ENCODE measurements around the gene TMEM86A. TPM values are rescaled to one million over a fixed set of nuclear protein-coding genes. Genes with fewer than 3 reads are reported as not detected.

TMEM86A gene
- polyA plus RNA-seq, 1 of the 3 experiments (the other 2 are of a cell fraction), result 1.2 TPM

DNA sequence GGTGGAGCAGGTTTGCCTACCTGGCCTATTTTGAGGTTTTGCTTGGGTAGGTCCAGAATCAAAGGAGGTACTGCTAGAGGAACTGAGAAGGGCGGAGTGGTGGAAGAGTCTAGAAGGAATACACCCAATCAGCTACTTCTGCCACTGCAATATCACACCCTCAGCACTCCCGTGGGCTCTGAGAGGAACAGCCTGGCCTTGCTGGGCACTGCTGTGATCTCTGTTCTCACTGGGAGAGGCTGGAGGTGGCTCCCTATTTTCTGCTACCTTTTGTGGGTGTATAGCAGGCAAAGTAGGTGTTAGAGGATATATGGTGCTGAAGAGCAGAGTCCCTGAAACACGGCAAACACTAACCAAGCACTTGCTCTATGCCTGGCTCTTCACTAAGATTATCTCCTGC, 52.4 kb downstream of the TMEM86A start:
- TF ChIP-seq RXRA (IDR thresholded peaks at IDR 0.05; ENCODE audit: borderline replicate concordance, low read depth) (no peak), EP300 (IDR thresholded peaks at IDR 0.05; ENCODE audit: borderline replicate concordance in 1 of 2, low read depth in 1 of 2, low read length in 1 of 2) (no peak), MEF2A (IDR thresholded peaks at IDR 0.05; ENCODE audit: borderline replicate concordance, low read depth) (no peak), ELF1 (IDR thresholded peaks at IDR 0.05) (no peak), TEAD4 (IDR thresholded peaks at IDR 0.05; ENCODE audit: borderline replicate concordance, insufficient read depth) (no peak), SMC3 (IDR thresholded peaks at IDR 0.05; ENCODE audit: low read depth, low read length) (no peak), RFX5 (IDR thresholded peaks at IDR 0.05; ENCODE audit: low read length) (no peak)
- TF ChIP-seq, protein P1, sequence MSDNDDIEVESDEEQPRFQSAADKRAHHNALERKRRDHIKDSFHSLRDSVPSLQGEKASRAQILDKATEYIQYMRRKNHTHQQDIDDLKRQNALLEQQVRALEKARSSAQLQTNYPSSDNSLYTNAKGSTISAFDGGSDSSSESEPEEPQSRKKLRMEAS (IDR thresholded peaks at IDR 0.05; ENCODE audit: low read depth), result no peak
- TF ChIP-seq, protein P2, sequence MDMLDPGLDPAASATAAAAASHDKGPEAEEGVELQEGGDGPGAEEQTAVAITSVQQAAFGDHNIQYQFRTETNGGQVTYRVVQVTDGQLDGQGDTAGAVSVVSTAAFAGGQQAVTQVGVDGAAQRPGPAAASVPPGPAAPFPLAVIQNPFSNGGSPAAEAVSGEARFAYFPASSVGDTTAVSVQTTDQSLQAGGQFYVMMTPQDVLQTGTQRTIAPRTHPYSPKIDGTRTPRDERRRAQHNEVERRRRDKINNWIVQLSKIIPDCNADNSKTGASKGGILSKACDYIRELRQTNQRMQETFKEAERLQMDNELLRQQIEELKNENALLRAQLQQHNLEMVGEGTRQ (IDR thresholded peaks at IDR 0.05; ENCODE audit: borderline replicate concordance, low read depth, low read length), result no peak
- CTCF ChIA-PET, result interaction anchor here (0.8 kb wide), 1 partner anchor 13 kb away, joined by 3 read pairs; no protein-coding TSS in a partner anchor
- H2AFZ ChIP-seq (ENCODE audit: low read depth), result no peak overlapping the region

DNA sequence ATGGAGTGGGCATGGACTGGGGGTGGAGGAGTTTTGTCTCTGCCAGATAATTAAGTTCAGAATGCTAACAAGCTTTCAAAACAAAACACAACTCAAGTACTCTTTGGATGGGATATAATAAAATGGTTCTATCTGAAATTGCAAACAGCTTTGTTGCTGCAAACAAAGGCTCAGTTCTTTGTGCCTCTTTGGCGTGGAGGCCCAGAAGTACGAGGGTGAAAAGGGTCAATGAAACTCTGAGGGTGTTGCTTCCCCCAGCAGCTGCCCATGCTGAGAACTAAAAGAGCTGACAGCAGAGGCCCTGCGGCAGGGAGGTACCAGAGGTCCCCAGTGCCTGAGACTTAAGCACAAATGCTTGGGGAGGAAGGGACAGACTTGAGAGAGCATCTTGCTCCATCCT, 53.9 kb downstream of the TMEM86A start:
- H3K79me2 ChIP-seq (ENCODE audit: insufficient read depth), result no peaks in the 10 kb centered on the region
- H3K4me3 ChIP-seq (ENCODE audit: low read depth in 2 of 2, low read length in 1 of 2), result no peak overlapping the region
- no peak overlapping the region for H3K9ac ChIP-seq
- H3K9me2 ChIP-seq, result no peaks in the 10 kb centered on the region
- H3K4me1 ChIP-seq (ENCODE audit: control insufficient read depth in 1 of 2, insufficient read depth in 2 of 2, low read depth in 1 of 2, low read length in 1 of 2), result peaks cover 5 to 9% of the 10 kb centered on the region in 2 experiments; a peak in 1 of 4 replicates
- H3K4me2 ChIP-seq, result no peak overlapping the region
- no peaks in the 10 kb centered on the region for H3K36me3 ChIP-seq (replicated peaks in 1 of 2; ENCODE audit: control insufficient read depth in 1 of 2, insufficient read depth in 2 of 2, low read length in 1 of 2)
- DNase-seq, result no peak
- 47% methylated on average over 3 of the region's 3 CpGs for WGBS (ENCODE audit: low lambda C conversion rate)
- POLR2A ChIA-PET, result no interaction called here
- no peaks in the 10 kb centered on the region for H3K27me3 ChIP-seq (ENCODE audit: insufficient read depth)
- H2AFZ ChIP-seq (ENCODE audit: low read depth), result no peak overlapping the region
- H3K27ac ChIP-seq (ENCODE audit: low read depth in 2 of 2, low read length in 1 of 2), result no peak overlapping the region
- no peaks in the 10 kb centered on the region for H3F3A ChIP-seq (replicated peaks; ENCODE audit: insufficient read depth)
- no peaks in the 10 kb centered on the region for H4K20me1 ChIP-seq (ENCODE audit: insufficient read depth)
- CTCF ChIA-PET, result interaction anchor here (1.0 to 1.4 kb wide), 2 partner anchors 12 to 21 kb away, joined by 3 to 4 read pairs; no protein-coding TSS in a partner anchor
- no peaks in the 10 kb centered on the region for H3K9me3 ChIP-seq
- TF ChIP-seq YY1 (IDR thresholded peaks at IDR 0.05; ENCODE audit: low read depth), result no peak
- no peak for TF ChIP-seq POLR2AphosphoS5 (IDR thresholded peaks at IDR 0.05; ENCODE audit: low read depth, low read length)
- no peak for TF ChIP-seq TCF12 (IDR thresholded peaks at IDR 0.05)
- TF ChIP-seq, protein P3, sequence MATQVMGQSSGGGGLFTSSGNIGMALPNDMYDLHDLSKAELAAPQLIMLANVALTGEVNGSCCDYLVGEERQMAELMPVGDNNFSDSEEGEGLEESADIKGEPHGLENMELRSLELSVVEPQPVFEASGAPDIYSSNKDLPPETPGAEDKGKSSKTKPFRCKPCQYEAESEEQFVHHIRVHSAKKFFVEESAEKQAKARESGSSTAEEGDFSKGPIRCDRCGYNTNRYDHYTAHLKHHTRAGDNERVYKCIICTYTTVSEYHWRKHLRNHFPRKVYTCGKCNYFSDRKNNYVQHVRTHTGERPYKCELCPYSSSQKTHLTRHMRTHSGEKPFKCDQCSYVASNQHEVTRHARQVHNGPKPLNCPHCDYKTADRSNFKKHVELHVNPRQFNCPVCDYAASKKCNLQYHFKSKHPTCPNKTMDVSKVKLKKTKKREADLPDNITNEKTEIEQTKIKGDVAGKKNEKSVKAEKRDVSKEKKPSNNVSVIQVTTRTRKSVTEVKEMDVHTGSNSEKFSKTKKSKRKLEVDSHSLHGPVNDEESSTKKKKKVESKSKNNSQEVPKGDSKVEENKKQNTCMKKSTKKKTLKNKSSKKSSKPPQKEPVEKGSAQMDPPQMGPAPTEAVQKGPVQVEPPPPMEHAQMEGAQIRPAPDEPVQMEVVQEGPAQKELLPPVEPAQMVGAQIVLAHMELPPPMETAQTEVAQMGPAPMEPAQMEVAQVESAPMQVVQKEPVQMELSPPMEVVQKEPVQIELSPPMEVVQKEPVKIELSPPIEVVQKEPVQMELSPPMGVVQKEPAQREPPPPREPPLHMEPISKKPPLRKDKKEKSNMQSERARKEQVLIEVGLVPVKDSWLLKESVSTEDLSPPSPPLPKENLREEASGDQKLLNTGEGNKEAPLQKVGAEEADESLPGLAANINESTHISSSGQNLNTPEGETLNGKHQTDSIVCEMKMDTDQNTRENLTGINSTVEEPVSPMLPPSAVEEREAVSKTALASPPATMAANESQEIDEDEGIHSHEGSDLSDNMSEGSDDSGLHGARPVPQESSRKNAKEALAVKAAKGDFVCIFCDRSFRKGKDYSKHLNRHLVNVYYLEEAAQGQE (IDR thresholded peaks at IDR 0.05; ENCODE audit: low read depth, low read length), result no peak
- no peak for TF ChIP-seq RCOR1 (IDR thresholded peaks at IDR 0.05; ENCODE audit: low read length)
- TF ChIP-seq SMC3 (IDR thresholded peaks at IDR 0.05; ENCODE audit: low read depth, low read length), result no peak
- TF ChIP-seq, protein P1 (IDR thresholded peaks at IDR 0.05; ENCODE audit: low read depth), result no peak
- no peak for TF ChIP-seq FOXM1 (IDR thresholded peaks at IDR 0.05; ENCODE audit: low read depth)
- TF ChIP-seq, protein P2 (IDR thresholded peaks at IDR 0.05; ENCODE audit: borderline replicate concordance, low read depth, low read length), result no peak
- TF ChIP-seq, protein P4, sequence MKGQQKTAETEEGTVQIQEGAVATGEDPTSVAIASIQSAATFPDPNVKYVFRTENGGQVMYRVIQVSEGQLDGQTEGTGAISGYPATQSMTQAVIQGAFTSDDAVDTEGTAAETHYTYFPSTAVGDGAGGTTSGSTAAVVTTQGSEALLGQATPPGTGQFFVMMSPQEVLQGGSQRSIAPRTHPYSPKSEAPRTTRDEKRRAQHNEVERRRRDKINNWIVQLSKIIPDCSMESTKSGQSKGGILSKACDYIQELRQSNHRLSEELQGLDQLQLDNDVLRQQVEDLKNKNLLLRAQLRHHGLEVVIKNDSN (IDR thresholded peaks at IDR 0.05; ENCODE audit: borderline replicate concordance, low read depth), result no peak
- TF ChIP-seq, protein P5, sequence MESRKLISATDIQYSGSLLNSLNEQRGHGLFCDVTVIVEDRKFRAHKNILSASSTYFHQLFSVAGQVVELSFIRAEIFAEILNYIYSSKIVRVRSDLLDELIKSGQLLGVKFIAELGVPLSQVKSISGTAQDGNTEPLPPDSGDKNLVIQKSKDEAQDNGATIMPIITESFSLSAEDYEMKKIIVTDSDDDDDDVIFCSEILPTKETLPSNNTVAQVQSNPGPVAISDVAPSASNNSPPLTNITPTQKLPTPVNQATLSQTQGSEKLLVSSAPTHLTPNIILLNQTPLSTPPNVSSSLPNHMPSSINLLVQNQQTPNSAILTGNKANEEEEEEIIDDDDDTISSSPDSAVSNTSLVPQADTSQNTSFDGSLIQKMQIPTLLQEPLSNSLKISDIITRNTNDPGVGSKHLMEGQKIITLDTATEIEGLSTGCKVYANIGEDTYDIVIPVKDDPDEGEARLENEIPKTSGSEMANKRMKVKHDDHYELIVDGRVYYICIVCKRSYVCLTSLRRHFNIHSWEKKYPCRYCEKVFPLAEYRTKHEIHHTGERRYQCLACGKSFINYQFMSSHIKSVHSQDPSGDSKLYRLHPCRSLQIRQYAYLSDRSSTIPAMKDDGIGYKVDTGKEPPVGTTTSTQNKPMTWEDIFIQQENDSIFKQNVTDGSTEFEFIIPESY (IDR thresholded peaks at IDR 0.05; ENCODE audit: borderline replicate concordance, low read depth), result no peak

More for the DNA sequence above, 52.4 kb downstream of the TMEM86A start:
- no peaks in the 10 kb centered on the region for H3K27me3 ChIP-seq (ENCODE audit: insufficient read depth)
- no peak overlapping the region for H3K4me2 ChIP-seq
- no peak overlapping the region for H3K4me3 ChIP-seq (ENCODE audit: low read depth in 2 of 2, low read length in 1 of 2)
- H3K79me2 ChIP-seq (ENCODE audit: insufficient read depth), result no peaks in the 10 kb centered on the region
- H3K4me1 ChIP-seq (ENCODE audit: control insufficient read depth in 1 of 2, insufficient read depth in 2 of 2, low read depth in 1 of 2, low read length in 1 of 2), result peaks cover 5 to 9% of the 10 kb centered on the region in 2 experiments; a peak in 1 of 4 replicates
- 78% methylated on average over 2 of the region's 3 CpGs for WGBS (ENCODE audit: low lambda C conversion rate)
- DNase-seq, result no peak
- H3K36me3 ChIP-seq (replicated peaks in 1 of 2; ENCODE audit: control insufficient read depth in 1 of 2, insufficient read depth in 2 of 2, low read length in 1 of 2), result no peaks in the 10 kb centered on the region
- H4K20me1 ChIP-seq (ENCODE audit: insufficient read depth), result no peaks in the 10 kb centered on the region
- H3K9me3 ChIP-seq, result no peaks in the 10 kb centered on the region
- H3K9ac ChIP-seq, result no peak overlapping the region
- H3F3A ChIP-seq (replicated peaks; ENCODE audit: insufficient read depth), result no peaks in the 10 kb centered on the region
- POLR2A ChIA-PET, result no interaction called here
- no peak overlapping the region for H3K27ac ChIP-seq (ENCODE audit: low read depth in 2 of 2, low read length in 1 of 2)
- H3K9me2 ChIP-seq, result no peaks in the 10 kb centered on the region
